HG02642 (cell line): ENCODE data around the gene ACAP3.

ENCODE experiments used
- ATAC-seq: cut with Tn5 transposase; IDR thresholded peaks from one replicate; pipeline ENCODE4 v1.9.1; 2021; ENCODE audit warnings: mild to moderate bottlenecking; ENCODE audit not compliant: unreplicated experiment, poor library complexity

ACAP3 gene

DNA sequence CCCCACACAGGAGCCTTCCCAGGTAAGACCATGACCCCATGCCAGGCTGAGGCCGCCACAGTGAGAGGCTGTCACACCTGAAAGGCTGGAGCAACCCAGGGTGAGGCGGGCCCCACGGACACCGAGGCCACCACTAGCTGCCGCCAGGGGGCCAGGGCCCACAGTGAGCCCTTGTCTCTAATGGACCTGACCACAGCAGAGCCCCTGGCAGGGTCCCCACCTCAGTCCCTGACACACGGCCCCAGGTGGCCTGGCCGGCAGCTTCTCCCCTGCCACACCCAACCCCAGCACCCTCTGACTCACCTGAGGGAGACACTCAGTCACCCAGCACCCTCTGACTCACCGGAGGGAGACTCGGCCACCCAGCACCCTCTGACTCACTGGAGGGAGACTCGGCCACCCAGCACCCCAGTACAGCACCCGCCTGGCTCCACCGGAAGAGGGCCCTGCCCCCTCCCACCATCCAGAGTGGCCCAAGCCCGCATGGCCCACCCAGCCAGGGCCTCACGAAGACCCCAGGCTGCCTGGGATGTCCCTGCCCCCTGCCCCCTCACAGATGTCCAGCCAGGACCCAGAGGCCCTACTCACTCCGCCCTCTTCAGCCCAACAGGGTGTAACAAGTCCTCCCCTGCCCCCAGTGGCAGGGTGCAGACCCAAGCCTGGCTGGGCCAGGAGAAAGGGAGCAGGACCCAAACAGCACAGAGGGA, 37.1 kb upstream of the ACAP3 start:
- no peak for ATAC-seq

DNA sequence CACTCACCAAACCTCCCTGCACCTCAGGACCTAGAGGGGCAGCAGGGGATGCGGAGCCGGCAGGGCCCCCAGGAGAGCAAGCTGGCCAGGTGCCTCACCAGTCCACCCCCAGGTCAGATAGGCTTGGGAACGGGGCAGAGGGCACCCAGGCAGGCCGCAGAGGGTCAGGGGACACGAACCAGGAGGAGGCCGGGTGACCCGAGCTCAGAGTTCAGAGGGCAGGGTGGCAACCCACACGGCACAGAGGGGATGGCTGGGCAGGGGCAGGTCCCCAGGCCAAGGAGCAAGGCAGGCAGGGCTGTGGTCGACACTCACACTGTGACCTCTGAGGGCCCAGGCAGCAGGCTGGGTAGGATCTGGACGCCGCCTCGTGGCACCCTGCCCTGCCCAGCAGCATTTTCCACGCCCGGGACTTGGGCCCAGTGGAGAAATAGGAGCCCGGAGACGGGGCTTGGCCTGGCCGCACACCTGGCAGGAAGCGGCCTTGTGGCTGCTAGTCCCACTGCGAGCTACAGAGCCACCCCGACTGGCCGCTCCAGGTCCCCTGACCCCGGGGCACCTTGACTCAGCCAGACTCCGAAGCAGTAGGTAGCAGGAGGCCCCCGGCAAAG, 36.2 kb upstream of the ACAP3 start:
- ATAC-seq: no peak

DNA sequence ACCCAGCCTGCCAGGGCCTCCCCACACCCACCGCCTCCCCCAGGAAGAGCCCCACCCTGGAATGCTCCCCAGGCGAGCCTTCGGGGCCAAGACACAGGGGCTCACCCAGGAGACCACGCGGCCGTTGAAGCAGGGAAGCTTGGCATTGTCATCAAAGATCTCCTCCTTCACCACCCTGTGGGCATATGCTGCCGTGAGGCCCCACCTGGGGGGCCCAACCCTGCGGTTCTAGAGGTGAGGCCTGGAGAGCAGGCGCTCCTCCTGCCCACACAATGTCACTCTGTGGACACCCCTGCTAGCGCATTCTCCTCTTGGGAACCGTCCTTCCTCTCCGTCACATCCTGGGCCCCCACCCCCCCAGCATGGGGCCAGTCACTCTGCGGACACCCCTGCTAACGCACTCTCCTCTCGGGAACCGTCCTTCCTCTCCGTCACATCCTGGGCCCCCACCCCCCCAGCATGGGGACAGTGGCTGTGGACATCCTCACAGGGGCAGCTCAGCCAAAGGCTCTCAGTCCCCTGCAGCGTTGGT, 34.9 kb upstream of the ACAP3 start:
- no peak for ATAC-seq

GRCh38 chr1:1342061-1342562, 34.4 kb upstream of the ACAP3 start:
- ATAC-seq: no peak

DNA sequence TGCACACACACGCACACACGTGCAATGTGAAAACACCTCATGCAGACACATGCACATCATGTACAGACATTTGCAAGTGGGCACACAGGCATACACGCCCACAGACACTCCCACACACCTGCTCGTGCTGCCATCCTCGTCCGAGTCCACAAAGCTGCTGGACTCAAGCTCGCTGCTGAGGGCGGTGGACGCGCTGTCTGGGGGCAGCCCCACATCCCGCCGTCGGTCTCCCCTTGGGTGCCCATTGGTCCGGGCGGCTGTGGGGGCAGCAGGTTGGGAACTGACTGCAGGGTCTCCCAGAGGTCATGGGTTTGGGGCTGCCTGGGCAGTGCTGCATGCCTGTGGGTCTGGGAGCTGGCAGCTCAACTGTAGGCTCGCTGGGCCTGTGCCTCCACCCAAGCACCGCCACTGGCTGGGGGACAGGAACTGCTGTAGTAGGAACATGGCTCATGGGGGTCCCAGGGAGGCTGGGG, 33.9 kb upstream of the ACAP3 start:
- no peak for ATAC-seq

- no peak for ATAC-seq
Measured at GRCh38 chr1:1340791-1341548, 33.2 kb upstream of the ACAP3 start.

GRCh38 chr1:1340185-1340584, 32.5 kb upstream of the ACAP3 start:
- ATAC-seq: no peak

DNA sequence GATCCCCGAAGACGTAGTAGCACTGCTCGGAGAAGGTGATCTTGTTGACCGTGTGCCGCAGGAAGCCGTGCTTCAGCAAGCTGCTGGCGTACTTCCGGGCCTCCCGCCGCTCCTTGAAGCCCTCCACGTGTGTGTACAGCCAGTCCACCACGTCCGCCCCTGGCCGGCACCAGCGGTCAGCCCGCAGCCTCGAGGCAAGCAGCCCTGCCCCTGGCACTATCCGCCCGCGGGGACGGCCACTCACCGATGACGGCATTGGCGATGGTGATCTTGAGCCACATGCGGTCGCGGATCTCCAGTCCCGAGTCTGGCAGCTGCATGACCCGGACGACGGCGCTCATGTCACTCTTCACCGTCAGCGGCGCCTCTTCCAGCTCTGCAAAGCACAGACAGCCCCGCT, 30.5 kb upstream of the ACAP3 start:
- ATAC-seq: no peak

GRCh38 chr1:1337793-1338147, 30.0 kb upstream of the ACAP3 start:
- ATAC-seq: no peak

DNA sequence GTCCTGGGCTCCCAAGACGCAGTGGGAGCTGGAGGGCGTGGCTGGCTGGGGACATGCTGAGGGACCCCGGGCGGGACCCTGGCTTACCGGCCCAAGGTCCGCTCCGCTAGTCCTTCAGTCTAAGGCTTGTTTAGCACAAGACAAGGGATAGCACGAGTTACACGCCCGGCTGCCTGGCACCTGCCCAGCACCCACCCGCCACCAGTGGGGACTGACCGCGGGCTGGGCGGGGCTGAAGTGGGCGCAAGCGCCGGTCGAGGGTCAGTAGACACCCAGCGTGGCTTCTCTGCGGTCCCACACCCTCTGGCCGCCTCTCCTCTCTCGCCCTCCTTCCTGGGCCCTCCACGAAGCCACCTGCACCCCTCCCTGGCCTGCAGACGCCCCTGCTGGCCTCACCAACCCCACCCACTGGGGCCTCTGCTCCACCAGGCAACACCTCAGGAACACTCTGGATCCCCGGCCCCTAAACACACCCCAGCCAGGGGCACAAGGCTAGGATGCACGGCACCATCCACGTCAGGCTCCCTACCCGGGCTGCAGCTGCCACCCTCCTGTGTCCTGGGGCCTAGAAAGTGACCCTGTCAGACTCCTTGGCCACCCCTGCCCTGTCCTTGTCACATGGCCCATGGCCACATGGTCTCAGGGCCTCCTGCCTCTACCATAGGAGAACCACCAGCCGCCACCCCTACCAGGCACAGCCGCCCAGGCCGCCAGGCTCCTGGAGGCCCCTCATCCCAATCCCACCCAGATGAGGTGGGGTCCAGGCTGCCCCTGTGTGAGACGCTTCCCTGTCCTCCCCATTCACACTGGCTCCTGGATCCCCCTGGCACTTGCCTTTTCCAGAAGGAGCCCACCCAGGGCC, 29.4 kb upstream of the ACAP3 start:
- no peak for ATAC-seq

DNA sequence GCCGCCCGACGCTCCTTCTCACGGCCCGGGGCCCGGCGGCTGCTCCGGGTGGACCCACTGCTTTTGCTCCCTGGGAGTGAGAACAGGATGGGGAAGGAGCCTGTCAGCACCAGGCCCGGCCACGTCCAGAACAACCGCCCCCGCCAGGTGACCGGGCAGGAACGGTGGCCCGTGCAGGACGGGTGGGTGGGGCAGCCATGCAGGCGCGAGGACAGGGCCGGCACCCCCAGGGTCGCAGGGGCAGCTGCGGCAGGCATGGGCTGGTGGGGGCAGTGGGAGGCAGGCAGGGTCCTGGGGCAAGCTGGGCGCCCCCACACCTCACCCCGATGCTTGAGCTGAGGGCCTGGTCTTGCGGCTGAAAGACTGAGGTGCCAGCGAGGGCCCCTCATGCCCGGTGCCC, 28.7 kb upstream of the ACAP3 start:
- no peak for ATAC-seq

DNA sequence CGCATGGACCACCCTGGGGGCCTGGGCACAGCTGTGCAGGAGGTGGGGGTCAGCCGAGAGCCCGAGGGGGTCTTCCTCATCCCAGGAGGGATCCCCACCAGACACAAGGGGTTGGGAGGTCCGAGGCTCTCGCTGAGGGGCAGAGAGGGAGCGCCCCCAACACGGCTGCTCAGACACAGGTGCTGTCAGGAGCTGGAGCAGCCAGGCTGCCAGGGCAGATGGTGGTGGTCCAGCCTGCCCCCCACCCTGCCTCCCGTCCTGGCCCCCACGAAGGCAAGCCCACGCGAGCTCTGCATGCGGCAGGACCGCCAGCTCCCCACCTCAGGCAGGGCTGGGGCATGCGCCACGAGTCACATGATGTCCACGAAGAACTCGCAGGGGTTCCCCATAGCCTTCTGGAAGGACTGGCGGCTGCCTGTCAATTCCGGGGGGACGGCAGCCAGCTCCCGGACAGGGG, 28.1 kb upstream of the ACAP3 start:
- ATAC-seq: no peak

DNA sequence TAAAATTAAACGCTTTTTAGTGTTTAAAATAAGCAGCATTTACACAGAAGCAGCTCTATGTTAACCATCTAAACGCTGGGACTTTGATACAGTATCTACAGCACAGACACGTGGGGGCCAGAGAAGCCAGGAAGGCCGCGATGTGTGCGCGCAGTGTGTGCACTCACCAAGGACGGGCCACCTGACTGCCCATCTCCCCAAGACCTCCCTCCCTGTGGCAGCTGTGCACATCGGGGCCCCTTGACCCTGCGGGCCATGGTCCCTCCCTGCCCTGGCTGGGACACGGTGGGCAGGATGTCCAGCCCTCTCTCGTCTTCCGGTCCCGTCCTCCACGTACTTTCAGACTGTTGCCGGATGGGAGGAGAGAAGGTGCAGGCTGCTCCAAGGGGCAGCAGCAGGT, 27.6 kb upstream of the ACAP3 start:
- ATAC-seq: no peak

DNA sequence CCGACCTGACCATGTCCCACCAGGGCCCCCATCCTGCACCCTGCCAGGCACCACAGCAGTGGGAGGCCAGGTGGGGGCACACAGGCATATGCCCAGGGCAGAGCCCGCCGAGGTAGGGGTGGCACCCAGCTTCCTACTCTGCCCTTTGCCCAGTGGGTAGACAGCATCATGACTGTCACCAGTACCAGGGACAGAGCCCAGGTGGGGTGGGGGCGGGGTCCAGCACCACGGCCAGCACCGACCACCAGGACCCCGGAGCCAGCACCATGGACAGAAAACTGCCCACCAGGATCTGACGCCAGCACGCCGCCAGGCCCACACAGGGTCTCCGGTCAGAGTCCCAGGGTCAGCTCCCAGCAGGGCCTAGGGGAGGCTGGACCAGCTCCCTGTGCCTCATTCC, 27.1 kb upstream of the ACAP3 start:
- ATAC-seq: no peak

- no peak for ATAC-seq
Measured at GRCh38 chr1:1333551-1334241, 26.0 kb upstream of the ACAP3 start.

GRCh38 chr1:1332774-1333480, 25.2 kb upstream of the ACAP3 start:
- ATAC-seq: no peak

GRCh38 chr1:1332031-1332755, 24.5 kb upstream of the ACAP3 start:
- ATAC-seq: no peak
